Neural progenitor cell (in vitro differentiated cells): ENCODE data around the gene TGFBR2. TPM values are rescaled to one million over a fixed set of nuclear protein-coding genes. Genes with fewer than 3 reads are reported as not detected.

ENCODE experiments used
- DNase-seq: peaks from one replicate; pipeline ENCODE4 v3.0.0-alpha.2; 2016; ENCODE audit warnings: low spot score
- H2AFZ ChIP-seq: fragments of 200-600 bp; sonication (generic); replicated peaks from 2 replicates; pipeline ENCODE4 v1.6.1; 2016; ENCODE audit warnings: antibody characterized with exemption
- H3F3A ChIP-seq: fragments of 200-600 bp; sonication (generic); 2 replicates; pipeline ENCODE4 v1.6.1; 2016; ENCODE audit warnings: antibody characterized with exemption, low read depth
- H3K27ac ChIP-seq: fragments of 200-600 bp; sonication (generic); 2 replicates; pipeline ENCODE4 v1.5.1; 2016; ENCODE audit warnings: mild to moderate bottlenecking
- H3K27me3 ChIP-seq: fragments of 200-600 bp; sonication (generic); 2 replicates; pipeline ENCODE4 v1.6.1; 2016; ENCODE audit warnings: mild to moderate bottlenecking, moderate library complexity
- H3K36me3 ChIP-seq: fragments of 200-600 bp; sonication (generic); 2 replicates; pipeline ENCODE4 v1.5.1; 2016
- H3K4me1 ChIP-seq: fragments of 200-600 bp; sonication (generic); 2 replicates; pipeline ENCODE4 v1.6.1; 2016; ENCODE audit warnings: mixed run types
- H3K4me2 ChIP-seq: fragments of 200-600 bp; sonication (generic); 2 replicates; pipeline ENCODE4 v1.6.1; 2016
- H3K4me3 ChIP-seq: fragments of 200-600 bp; sonication (generic); 2 replicates; pipeline ENCODE4 v1.5.1; 2016
- H3K79me2 ChIP-seq: fragments of 200-600 bp; sonication (generic); 2 replicates; pipeline ENCODE4 v1.6.1; 2016; ENCODE audit warnings: low read depth
- H3K9ac ChIP-seq: fragments of 200-600 bp; sonication (generic); 2 replicates; pipeline ENCODE4 v1.6.1; 2016
- H3K9me3 ChIP-seq: fragments of 200-600 bp; sonication (generic); 2 replicates; pipeline ENCODE4 v1.5.1; 2016; ENCODE audit warnings: low read depth
- H4K20me1 ChIP-seq: fragments of 200-600 bp; sonication (generic); 2 replicates; pipeline ENCODE4 v1.6.1; 2016; ENCODE audit warnings: low read depth
- H3K27ac Mint-ChIP-seq: 3 replicates; pipeline ENCODE4 v1.8.0; 2021; ENCODE audit warnings: mixed read lengths
- H3K27me3 Mint-ChIP-seq: 2 replicates; pipeline ENCODE4 v1.8.0; 2022; ENCODE audit warnings: low read depth, mild to moderate bottlenecking, inconsistent platforms, moderate library complexity, mixed read lengths; ENCODE audit not compliant: insufficient read depth
- H3K36me3 Mint-ChIP-seq: 3 replicates; pipeline ENCODE4 v1.8.0; 2021; ENCODE audit warnings: mixed read lengths
- H3K4me1 Mint-ChIP-seq: 3 replicates; pipeline ENCODE4 v1.8.0; 2021; ENCODE audit warnings: mixed read lengths
- H3K4me3 Mint-ChIP-seq: 3 replicates; pipeline ENCODE4 v1.8.0; 2021; ENCODE audit warnings: mild to moderate bottlenecking, moderate library complexity, mixed read lengths
- H3K9me3 Mint-ChIP-seq: 3 replicates; pipeline ENCODE4 v1.8.0; 2020; ENCODE audit warnings: mixed read lengths
- CTCF ChIP-seq: fragments of 200-600 bp; sonication (generic); IDR thresholded peaks from 2 replicates; pipeline ENCODE4 v1.5.1; 2017; ENCODE audit warnings: antibody characterized with exemption, mild to moderate bottlenecking
- EZH2 ChIP-seq: fragments of 200-600 bp; sonication (generic); IDR thresholded peaks from 2 replicates; pipeline ENCODE4 v1.6.1; 2017; ENCODE audit warnings: antibody characterized with exemption, mild to moderate bottlenecking, moderate library complexity
- EZH2phosphoT487 ChIP-seq: fragments of 200-600 bp; sonication (generic); IDR thresholded peaks from 2 replicates; pipeline ENCODE4 v1.6.1; 2017; ENCODE audit warnings: antibody characterized with exemption
- total RNA-seq: library from RNA; depleted of rRNA; stranded (reverse); fragments of >200 nt; gene quantifications from 2 replicates; pipeline ENCODE4 v1.2.3, GENCODE V29; 2015; ENCODE audit warnings: low replicate concordance

The TGFBR2 gene
- total RNA-seq, 1 donor from 2014 or later, result 7.3 TPM

- TF ChIP-seq EZH2phosphoT487 (no peak), CTCF (no peak), EZH2 (no peak)
- H3K4me3 ChIP-seq, result no peak overlapping the region
- H3K9me3 ChIP-seq, result no peaks in the 10 kb centered on the region
- no peak for DNase-seq
- H3K9me3 Mint-ChIP-seq, result peaks cover 10% of the 10 kb centered on the region
- H3F3A ChIP-seq, result peaks cover 24% of the 10 kb centered on the region
- H3K4me1 ChIP-seq, result peaks cover 25% of the 10 kb centered on the region
- no peak overlapping the region for H3K9ac ChIP-seq
- no peak overlapping the region for H3K4me3 Mint-ChIP-seq
- H3K27ac ChIP-seq, result no peak overlapping the region
- no peaks in the 10 kb centered on the region for H4K20me1 ChIP-seq
- H3K36me3 Mint-ChIP-seq, result peaks cover 40% of the 10 kb centered on the region
- peaks cover 6% of the 10 kb centered on the region for H3K27me3 Mint-ChIP-seq
- no peaks in the 10 kb centered on the region for H3K36me3 ChIP-seq
- no peak overlapping the region for H3K4me2 ChIP-seq
- peaks cover 28% of the 10 kb centered on the region for H3K79me2 ChIP-seq
- H3K4me1 Mint-ChIP-seq, result peaks cover 12% of the 10 kb centered on the region
- H3K27ac Mint-ChIP-seq, result no peak overlapping the region
- H3K27me3 ChIP-seq, result no peaks in the 10 kb centered on the region
- no peak overlapping the region for H2AFZ ChIP-seq
Measured at GRCh38 chr3:30632065-30632464, 25.7 kb downstream of the TGFBR2 start.

GRCh38 chr3:30632521-30632920, 26.1 kb downstream of the TGFBR2 start:
- H3K27me3 ChIP-seq, result no peaks in the 10 kb centered on the region
- no peak overlapping the region for H3K4me2 ChIP-seq
- Mint-ChIP-seq H3K4me1 (peaks cover 12% of the 10 kb centered on the region), H3K27me3 (peaks cover 6% of the 10 kb centered on the region), H3K27ac (no peak overlapping the region), H3K4me3 (no peak overlapping the region), H3K36me3 (peaks cover 43% of the 10 kb centered on the region), H3K9me3 (peaks cover 10% of the 10 kb centered on the region)
- H3K36me3 ChIP-seq, result no peaks in the 10 kb centered on the region
- H2AFZ ChIP-seq, result no peak overlapping the region
- H3K79me2 ChIP-seq, result peaks cover 28% of the 10 kb centered on the region
- H3K4me1 ChIP-seq, result peaks cover 25% of the 10 kb centered on the region
- no peak overlapping the region for H3K27ac ChIP-seq
- TF ChIP-seq CTCF (no peak), EZH2phosphoT487 (no peak), EZH2 (no peak)
- H3K4me3 ChIP-seq, result no peak overlapping the region
- no peaks in the 10 kb centered on the region for H4K20me1 ChIP-seq
- no peak overlapping the region for H3K9ac ChIP-seq
- H3K9me3 ChIP-seq, result no peaks in the 10 kb centered on the region
- peaks cover 22% of the 10 kb centered on the region for H3F3A ChIP-seq
- DNase-seq, result no peak

GRCh38 chr3:30633718-30634117, 27.3 kb downstream of the TGFBR2 start:
- Histone ChIP-seq H3K36me3 (no peaks in the 10 kb centered on the region), H3K4me2 (no peak overlapping the region), H3K4me3 (no peak overlapping the region), H2AFZ (no peak overlapping the region), H3K9ac (no peak overlapping the region), H4K20me1 (no peaks in the 10 kb centered on the region), H3K27me3 (no peaks in the 10 kb centered on the region), H3K9me3 (no peaks in the 10 kb centered on the region), H3K4me1 (peaks cover 15% of the 10 kb centered on the region), H3K27ac (no peak overlapping the region), H3K79me2 (peaks cover 37% of the 10 kb centered on the region), H3F3A (peaks cover 10% of the 10 kb centered on the region)
- H3K27ac Mint-ChIP-seq, result no peak overlapping the region
- DNase-seq, result no peak
- peaks cover 13% of the 10 kb centered on the region for H3K9me3 Mint-ChIP-seq
- TF ChIP-seq CTCF, result no peak
- no peak overlapping the region for H3K4me3 Mint-ChIP-seq
- peaks cover 4% of the 10 kb centered on the region for H3K27me3 Mint-ChIP-seq
- H3K4me1 Mint-ChIP-seq, result peaks cover 6% of the 10 kb centered on the region
- H3K36me3 Mint-ChIP-seq, result peaks cover 49% of the 10 kb centered on the region
